K562 (cell line): ENCODE measurements around the gene OGFR.

Experiments used
- CTCF ChIP-seq, 3 experiments: IDR thresholded peaks in 2 of 3; conservative IDR thresholded peaks in 1 of 3; 2 replicates each; pipeline ENCODE4 v1.5.1; 2011 to 2012; ENCODE audit warnings: low read length in 3 of 3, mild to moderate bottlenecking in 3 of 3, control low read depth in 2 of 3, improper control_type of control experiment in 1 of 3, inconsistent platforms in 1 of 3, low read depth in 1 of 3, mixed read lengths in 1 of 3, moderate library complexity in 1 of 3; ENCODE audit not compliant: insufficient read depth in 2 of 3
- GATAD2B ChIP-seq: fragments of 450-650 bp; IDR thresholded peaks from 2 replicates; pipeline ENCODE4 v1.6.1; 2017; ENCODE audit warnings: mild to moderate bottlenecking, borderline replicate concordance
- KLF1 ChIP-seq: fragments of 450-650 bp; IDR thresholded peaks from 2 replicates; pipeline ENCODE4 v1.6.1; 2016; ENCODE audit warnings: missing genetic modification characterization, missing compliant biosample characterization
- PHB2 ChIP-seq: fragments of 450-650 bp; IDR thresholded peaks from 2 replicates; pipeline ENCODE4 v1.6.1; 2017; ENCODE audit warnings: low read depth
- POLR2A ChIP-seq: fragments of 450-650 bp; conservative IDR thresholded peaks from 2 replicates; pipeline ENCODE4 v1.6.1; 2016
- POLR2AphosphoS5 ChIP-seq: IDR thresholded peaks from 2 replicates; pipeline ENCODE4 v1.6.1; 2011; ENCODE audit warnings: mild to moderate bottlenecking, low read depth, low read length, moderate library complexity; ENCODE audit not compliant: control insufficient read depth, insufficient read depth
- SAFB2 ChIP-seq: fragments of 200-400 bp; formaldehyde crosslinking; IDR thresholded peaks from 2 replicates; pipeline ENCODE4 v1.6.1; 2018; ENCODE audit warnings: borderline replicate concordance, low read length, low read depth, moderate library complexity; ENCODE audit not compliant: severe bottlenecking
- SMARCA5 ChIP-seq: fragments of 450-650 bp; IDR thresholded peaks from 2 replicates; pipeline ENCODE4 v1.6.1; 2016
- SNIP1 ChIP-seq: fragments of 450-650 bp; IDR thresholded peaks from 2 replicates; pipeline ENCODE4 v1.7.1; 2017; ENCODE audit warnings: low read depth, mild to moderate bottlenecking
- SRSF1 ChIP-seq: fragments of 200-400 bp; formaldehyde crosslinking; IDR thresholded peaks from 2 replicates; pipeline ENCODE4 v1.6.1; 2017; ENCODE audit warnings: mild to moderate bottlenecking, low read depth, low read length, moderate library complexity
- TARDBP ChIP-seq: fragments of 450-650 bp; IDR thresholded peaks from 2 replicates; pipeline ENCODE4 v1.6.1; 2016
- ZNF253 ChIP-seq: fragments of 250-450 bp; sonication (Bioruptor Pico); conservative IDR thresholded peaks from 2 replicates; pipeline ENCODE4 v1.6.1; 2021; ENCODE audit warnings: mild to moderate bottlenecking

DNA sequence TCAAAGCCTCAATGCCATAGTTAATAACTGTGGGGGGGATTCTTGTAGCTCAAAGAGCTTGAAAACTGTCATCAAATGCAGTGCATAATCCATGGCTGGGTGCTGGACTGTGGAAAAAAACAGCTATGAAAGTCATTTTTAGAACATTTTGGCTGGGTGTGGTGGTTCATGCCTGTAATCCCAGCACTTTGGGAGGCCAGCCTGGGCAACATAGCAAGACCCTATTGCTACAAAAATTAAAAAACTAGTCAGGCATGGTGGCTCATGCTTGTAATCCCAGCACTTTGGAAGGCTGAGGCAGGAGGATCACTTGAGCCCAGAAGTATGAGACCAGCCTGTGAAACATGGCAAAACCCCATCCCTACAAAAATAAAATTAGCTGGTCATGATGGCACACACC lies 44.8 kb downstream of the OGFR start:
- no peak for TF ChIP-seq PHB2
- no peak for TF ChIP-seq SRSF1
- TF ChIP-seq SMARCA5, result no peak
- TF ChIP-seq KLF1 (tag), result no peak
- no peak for TF ChIP-seq TARDBP
- no peak for TF ChIP-seq POLR2AphosphoS5
- no peak for TF ChIP-seq SAFB2
- no peak for TF ChIP-seq SNIP1
- TF ChIP-seq GATAD2B, result no peak
- no peak for TF ChIP-seq ZNF253 (CRISPR knock-in tag)
- no peak for TF ChIP-seq CTCF (IDR thresholded peaks at IDR 0.05 in 2 of 3, conservative IDR thresholded peaks at IDR 0.05 in 1 of 3; ENCODE audit: insufficient read depth in 2 of 3, low read depth in 1 of 3, low read length in 3 of 3)
- TF ChIP-seq POLR2A, result no peak
